Testis (tissue), 3 donors: Measurements from ENCODE around the gene VAX1. TPM values are rescaled to one million over a fixed set of nuclear protein-coding genes. Genes with fewer than 3 reads are reported as not detected.
A peak's percentile ranks its signal among the peaks of the same experiment; 100 is the strongest.

Experiments used
- DNase-seq: peaks from one replicate; pipeline ENCODE4 v3.0.0-alpha.2; 2019
- H3K27ac ChIP-seq, 2 donors: fragments of 200-600 bp; sonication (generic); one replicate each; pipeline ENCODE4 v1.5.1; 2019
- H3K27me3 ChIP-seq: fragments of 200-600 bp; sonication (generic); one replicate; pipeline ENCODE4 v1.5.1; 2019
- H3K36me3 ChIP-seq: fragments of 200-600 bp; sonication (generic); one replicate; pipeline ENCODE4 v1.5.1; 2017; ENCODE audit warnings: low read depth; ENCODE audit errors: missing control alignments
- H3K4me1 ChIP-seq: fragments of 200-600 bp; sonication (generic); one replicate; pipeline ENCODE4 v1.5.1; 2019
- H3K4me3 ChIP-seq, 2 donors: fragments of 200-600 bp; sonication (generic); one replicate each; pipeline ENCODE4 v1.5.1; 2017 to 2019
- H3K9me3 ChIP-seq: fragments of 200-600 bp; sonication (generic); one replicate; pipeline ENCODE4 v1.5.1; 2017
- CTCF ChIP-seq, 3 experiments: fragments of 450-650 bp in 2 of 3; fragments of 200-600 bp in 1 of 3; sonication (generic) in 1 of 3; IDR thresholded peaks; one replicate each; pipeline ENCODE4 v1.5.1; 2016 to 2019; ENCODE audit warnings: antibody characterized with exemption in 3 of 3, mild to moderate bottlenecking in 2 of 3, moderate library complexity in 1 of 3
- POLR2A ChIP-seq: fragments of 450-650 bp; IDR thresholded peaks from one replicate; pipeline ENCODE4 v1.6.1; 2017; ENCODE audit warnings: antibody characterized with exemption, mild to moderate bottlenecking, moderate library complexity
- WGBS, 2 donors: methylation state at CpG; one replicate each; pipeline ENCODE4 v1.1.5; 2018; 5-methylcytosine and 5-hydroxymethylcytosine counted together
- intact Hi-C: fragments of 100-400 bp; cut with DNase I; formaldehyde crosslinking; loops from one replicate; pipeline ENCODE4 v1.15.1; 2023; ENCODE audit warnings: low total_unique reads
- polyA plus RNA-seq: library from polyadenylated mRNA; stranded (reverse); fragments of 350-450 nt; fragmentation: Illumina TruSeq; extraction: RNeasy Lipid Tissue Mini Kit (QIAGEN cat#74804); gene quantifications from one replicate; pipeline ENCODE4 v1.2.3, GENCODE V29; 2014; ENCODE audit warnings: low read depth, low replicate concordance; ENCODE audit not compliant: insufficient read depth
- total RNA-seq, 2 donors: library from RNA; depleted of rRNA; stranded (reverse); fragments of >200 nt; gene quantifications; one replicate each; pipeline ENCODE4 v1.2.3, GENCODE V29; 2016

The VAX1 gene
- total and polyA plus RNA-seq, 3 donors from 2014 or later = 0.47 to 0.71 (median 0.56) TPM

DNA sequence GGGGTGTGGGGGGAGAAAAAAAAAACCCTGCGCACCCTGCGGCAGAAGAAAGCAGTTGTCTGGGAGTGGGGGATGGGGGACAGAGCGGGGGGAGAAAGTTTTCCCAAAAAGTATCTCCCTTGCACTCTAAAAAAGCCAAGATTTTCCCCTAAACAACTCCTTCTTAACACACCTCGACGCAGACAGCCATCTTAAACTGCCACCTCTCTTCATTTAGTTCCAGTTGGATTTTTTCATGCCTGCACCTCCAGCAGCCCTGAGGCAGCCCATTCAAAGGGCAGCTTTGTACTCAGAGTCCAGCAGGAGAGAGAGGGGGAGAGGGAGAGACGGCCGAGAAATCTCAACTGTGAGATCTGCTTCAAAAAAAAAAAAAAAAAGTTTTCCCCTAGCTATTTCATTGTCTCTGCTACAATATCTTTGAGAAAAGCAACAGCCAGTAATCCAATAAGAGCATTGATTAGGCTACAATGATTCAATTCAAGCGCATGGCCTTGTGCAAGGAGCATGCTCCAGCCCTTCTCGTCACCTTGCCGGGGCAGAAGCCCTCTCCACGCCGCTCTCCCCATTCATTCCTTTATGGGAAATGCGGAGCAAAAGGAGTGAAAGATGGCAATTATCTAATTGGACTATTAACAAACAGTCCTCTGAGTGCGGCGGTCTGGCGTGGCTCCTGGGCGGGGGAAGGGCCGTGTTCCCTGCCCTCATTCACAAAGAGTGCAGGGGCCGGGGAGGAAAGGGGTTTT lies 939 bp upstream of the VAX1 start:
- Histone ChIP-seq H3K4me1 (no peaks in the 10 kb centered on the region), H3K36me3 (no peaks in the 10 kb centered on the region), H3K27ac (no peak overlapping the region), H3K9me3 (no peaks in the 10 kb centered on the region), H3K4me3 (peak overlapping the region in 1 of 2 donors; percentile 11), H3K27me3 (no peaks in the 10 kb centered on the region)
- intact Hi-C loops = no loop called here
- 2 to 4% methylated on average over 14 to 19 of the region's 19 CpGs for WGBS, 2 donors
- TF ChIP-seq POLR2A (no peak), CTCF (IDR thresholded peaks at IDR 0.05) (no peak)
- no peak for DNase-seq

- Histone ChIP-seq H3K9me3 (no peaks in the 10 kb centered on the region), H3K36me3 (no peaks in the 10 kb centered on the region), H3K4me1 (no peaks in the 10 kb centered on the region), H3K27ac (no peak overlapping the region), H3K27me3 (no peaks in the 10 kb centered on the region), H3K4me3 (peak overlapping the region; percentile 34 to 40)
- 1 to 3% methylated on average over 12 to 53 of the region's 98 CpGs for WGBS, 2 donors
- TF ChIP-seq POLR2A (no peak), CTCF (IDR thresholded peaks at IDR 0.05) (no peak)
- DNase-seq = no peak
- intact Hi-C loops = no loop called here
These were observed 799 bp downstream of the VAX1 start for GRCh38 chr10:117137031-117137910.

GRCh38 chr10:117136391-117136975 lies 1.6 kb downstream of the VAX1 start:
- TF ChIP-seq CTCF (IDR thresholded peaks at IDR 0.05) = no peak
- no peak for TF ChIP-seq POLR2A
- no peak for DNase-seq
- peaks cover 3% of the 10 kb centered on the region for H3K4me1 ChIP-seq
- 17 to 25% methylated on average over 31 to 32 of the region's 34 CpGs for WGBS, 2 donors
- intact Hi-C loops = no loop called here
- no peaks in the 10 kb centered on the region for H3K27me3 ChIP-seq
- no peaks in the 10 kb centered on the region for H3K9me3 ChIP-seq
- no peaks in the 10 kb centered on the region for H3K36me3 ChIP-seq
- H3K27ac ChIP-seq = no peak overlapping the region
- peak overlapping the region; percentile 34 to 40 for H3K4me3 ChIP-seq

DNA sequence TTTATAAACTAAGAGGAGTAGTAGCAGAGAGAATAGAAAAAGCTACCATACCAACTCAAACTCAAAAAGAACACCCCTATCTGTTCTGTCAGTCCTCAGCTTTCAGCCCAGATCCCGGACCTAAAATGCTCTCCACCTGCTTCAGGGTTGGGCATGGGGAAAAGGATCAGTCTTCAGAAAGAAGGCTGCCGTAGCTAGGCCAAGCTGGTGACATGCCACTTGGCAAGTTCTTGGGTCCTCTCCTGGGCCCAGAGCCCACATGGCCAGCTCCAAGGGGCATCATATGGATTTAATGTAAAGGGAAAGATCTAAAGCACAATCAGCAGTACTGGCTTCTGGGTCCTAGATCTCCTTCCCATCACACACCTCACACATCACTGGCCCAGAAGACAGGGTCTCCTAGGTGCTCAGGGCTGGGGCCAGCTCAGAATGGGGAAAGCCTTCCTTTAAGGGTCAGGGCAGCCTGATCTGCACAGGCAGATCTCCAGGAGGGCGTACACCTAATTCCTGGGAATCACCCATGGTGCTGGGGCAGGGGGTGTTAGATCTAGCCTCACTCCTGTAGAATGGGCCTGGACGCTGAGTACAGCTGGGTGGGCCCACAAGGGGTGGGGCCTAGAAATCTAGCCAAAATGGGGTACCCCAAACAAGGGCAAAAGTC lies 2.5 kb downstream of the VAX1 start:
- H3K27me3 ChIP-seq = no peaks in the 10 kb centered on the region
- 90 to 94% methylated on average over 4 of the region's 4 CpGs for WGBS, 2 donors
- H3K36me3 ChIP-seq = no peaks in the 10 kb centered on the region
- no peak for DNase-seq
- H3K4me1 ChIP-seq = peaks cover 8% of the 10 kb centered on the region
- intact Hi-C loops = no loop called here
- H3K9me3 ChIP-seq = no peaks in the 10 kb centered on the region
- no peak overlapping the region for H3K4me3 ChIP-seq
- no peak overlapping the region for H3K27ac ChIP-seq
- TF ChIP-seq POLR2A = no peak
- TF ChIP-seq CTCF (IDR thresholded peaks at IDR 0.05) = no peak
